Breast epithelium (tissue), 3 donors: Measurements from ENCODE around the gene SV2C.

Experiments
- POLR2A ChIP-seq: fragments of 450-650 bp; IDR thresholded peaks from one replicate; pipeline ENCODE4 v1.6.1; 2016; ENCODE audit warnings: antibody characterized with exemption, mild to moderate bottlenecking, moderate library complexity
- POLR2AphosphoS5 ChIP-seq, 3 donors: sonication (generic); formaldehyde crosslinking; IDR thresholded peaks; one replicate each; pipeline ENCODE4 v1.6.1; 2017; ENCODE audit warnings: antibody characterized with exemption in 3 of 3
- TF ChIP-seq, protein P1 (sequence below), 3 donors: fragments of 450-650 bp; IDR thresholded peaks; one replicate each; pipeline ENCODE4 v1.5.1; 2016 to 2017; ENCODE audit warnings: antibody characterized with exemption in 3 of 3, mild to moderate bottlenecking in 3 of 3, moderate library complexity in 3 of 3

DNA sequence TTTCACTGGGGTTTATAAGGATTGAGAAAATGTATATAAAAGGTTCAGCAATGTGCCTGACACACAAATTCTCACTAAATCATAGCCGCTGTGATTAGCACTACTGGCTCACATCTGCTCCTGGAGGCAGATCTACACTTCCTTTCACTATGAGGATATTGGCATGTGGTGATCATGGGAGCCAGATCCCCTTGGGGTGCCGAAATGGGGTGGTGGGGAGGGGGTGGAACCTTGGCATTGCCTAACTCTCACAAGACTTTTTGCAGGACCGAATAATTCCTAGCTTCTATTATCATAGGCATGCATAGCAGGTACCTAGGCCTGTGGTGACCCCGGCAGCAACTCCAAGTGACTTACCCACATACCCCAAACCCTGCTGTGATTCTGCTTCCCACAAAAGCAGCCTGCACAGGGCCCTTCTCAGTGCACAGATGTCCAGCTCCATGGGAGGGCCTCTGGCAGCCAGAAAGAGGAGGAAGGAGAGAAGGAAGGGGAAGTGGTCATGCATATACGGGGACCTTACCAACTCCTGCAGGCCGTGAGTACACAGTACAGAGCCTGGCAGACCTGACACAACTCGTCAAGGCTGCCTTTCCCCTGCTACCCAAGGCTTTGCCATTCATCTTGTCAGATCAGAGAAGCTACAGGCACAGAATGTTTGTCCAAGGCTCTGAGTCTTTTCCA, 258.6 kb downstream of the SV2C start:
- TF ChIP-seq POLR2A (no peak), POLR2AphosphoS5 (IDR thresholded peaks at IDR 0.05) (no peak)
- TF ChIP-seq, protein P1, sequence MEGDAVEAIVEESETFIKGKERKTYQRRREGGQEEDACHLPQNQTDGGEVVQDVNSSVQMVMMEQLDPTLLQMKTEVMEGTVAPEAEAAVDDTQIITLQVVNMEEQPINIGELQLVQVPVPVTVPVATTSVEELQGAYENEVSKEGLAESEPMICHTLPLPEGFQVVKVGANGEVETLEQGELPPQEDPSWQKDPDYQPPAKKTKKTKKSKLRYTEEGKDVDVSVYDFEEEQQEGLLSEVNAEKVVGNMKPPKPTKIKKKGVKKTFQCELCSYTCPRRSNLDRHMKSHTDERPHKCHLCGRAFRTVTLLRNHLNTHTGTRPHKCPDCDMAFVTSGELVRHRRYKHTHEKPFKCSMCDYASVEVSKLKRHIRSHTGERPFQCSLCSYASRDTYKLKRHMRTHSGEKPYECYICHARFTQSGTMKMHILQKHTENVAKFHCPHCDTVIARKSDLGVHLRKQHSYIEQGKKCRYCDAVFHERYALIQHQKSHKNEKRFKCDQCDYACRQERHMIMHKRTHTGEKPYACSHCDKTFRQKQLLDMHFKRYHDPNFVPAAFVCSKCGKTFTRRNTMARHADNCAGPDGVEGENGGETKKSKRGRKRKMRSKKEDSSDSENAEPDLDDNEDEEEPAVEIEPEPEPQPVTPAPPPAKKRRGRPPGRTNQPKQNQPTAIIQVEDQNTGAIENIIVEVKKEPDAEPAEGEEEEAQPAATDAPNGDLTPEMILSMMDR (IDR thresholded peaks at IDR 0.05) = no peak
